Measurements from ENCODE around the gene CDHR1. TPM values are rescaled to one million over a fixed set of nuclear protein-coding genes. Genes with fewer than 3 reads are reported as not detected.
"Not testable (repeated sequence)": the region's sequence is repeated elsewhere in the genome, so short reads cannot be mapped to it uniquely, and the experiment has no call there.

Gene CDHR1
- total and polyA plus RNA-seq, 2 donors, result 0.52 to 1.3 TPM

DNA sequence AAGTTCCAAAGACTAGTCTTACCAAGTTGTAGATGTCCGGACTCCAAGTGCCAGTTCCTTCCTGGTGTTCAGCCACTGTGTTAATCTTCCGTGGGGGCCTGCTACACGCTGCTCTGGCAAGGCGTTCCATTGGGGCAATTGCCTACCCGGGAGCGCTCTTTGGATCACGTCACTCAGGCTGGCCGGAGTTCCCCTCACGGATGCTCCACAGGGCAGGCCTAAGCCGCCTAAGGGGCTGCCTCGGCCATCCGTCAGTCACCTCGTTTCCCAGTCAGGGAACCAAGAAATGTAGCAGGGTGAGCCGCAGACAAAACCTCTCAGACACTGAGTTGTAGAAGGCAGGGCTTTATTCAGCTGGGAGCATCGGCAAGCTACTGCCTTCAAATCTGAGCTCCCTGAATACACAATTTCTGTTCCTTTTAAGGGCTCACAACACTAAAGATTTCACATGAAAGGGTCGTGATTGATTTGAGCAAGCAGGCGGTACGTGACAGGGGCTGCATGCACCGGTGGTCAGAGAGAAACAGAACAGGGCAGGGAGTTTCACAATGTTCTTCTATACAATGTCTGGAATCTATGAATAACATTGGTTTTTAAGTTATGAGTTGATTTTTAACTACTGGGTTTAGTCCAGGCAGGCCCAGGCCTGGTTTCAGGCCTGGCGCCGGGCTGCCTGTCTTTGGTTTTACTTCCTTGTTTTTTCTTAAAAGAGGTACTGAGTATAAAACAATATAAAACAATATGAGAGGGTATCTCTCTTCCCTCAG is 22.5 kb upstream of the CDHR1 start:
- 96% methylated on average over 20 of the region's 21 CpGs for WGBS

DNA sequence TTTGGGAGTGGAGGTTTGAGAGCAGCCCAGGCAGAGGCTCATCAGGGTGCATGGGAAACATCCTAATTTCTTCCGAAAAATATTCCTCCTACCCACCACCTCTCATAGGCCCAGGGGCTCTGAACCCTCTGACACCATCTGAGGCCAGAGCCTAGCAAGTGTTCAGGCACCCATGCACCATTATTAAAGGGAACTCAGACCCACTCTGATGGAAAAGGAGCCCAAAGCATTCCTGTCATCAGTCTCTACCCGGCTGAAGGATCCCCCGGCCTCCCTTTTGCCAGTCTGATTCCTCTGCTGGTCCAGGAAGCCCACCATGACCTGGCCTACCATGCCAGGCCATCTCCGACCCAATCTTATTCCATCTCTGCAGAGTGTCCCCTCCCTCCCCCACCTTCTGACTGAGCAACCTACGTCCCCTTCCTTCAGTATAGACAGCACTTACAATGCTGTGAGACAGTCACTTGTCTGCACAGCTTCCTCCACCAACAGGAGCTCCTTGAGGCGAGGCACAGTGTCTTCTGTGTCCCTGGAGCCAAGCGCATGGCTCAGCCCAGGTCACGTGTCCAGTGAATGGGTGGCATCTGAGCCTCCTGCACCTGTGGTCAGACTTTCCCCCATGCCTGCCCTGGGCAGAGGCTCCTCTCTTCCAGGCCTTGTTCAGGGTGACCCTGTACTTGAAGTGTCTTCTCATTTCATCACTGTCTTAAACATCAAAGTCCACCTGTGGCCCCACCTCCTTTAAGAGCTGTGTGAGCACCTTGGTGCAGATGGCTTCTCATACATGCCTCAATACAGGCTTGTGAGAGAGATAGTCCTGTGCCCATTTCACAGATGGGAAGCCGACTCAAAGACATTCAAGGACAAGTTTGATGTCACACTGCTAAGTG is 21.6 kb upstream of the CDHR1 start:
- peak in 1 of 9 donors; percentile 41 for DNase-seq (ENCODE audit: low read depth in 6 of 9, low spot score in 9 of 9)
- H3K4me3 ChIP-seq (ENCODE audit: low read length in 2 of 2), result no peak overlapping the region
- no peaks in the 10 kb centered on the region for H3K9me3 ChIP-seq (ENCODE audit: control insufficient read depth in 2 of 2, insufficient read depth in 1 of 2, low read length in 1 of 2)
- H3K27me3 ChIP-seq (ENCODE audit: control insufficient read depth in 2 of 2, insufficient read depth in 1 of 2, low read length in 1 of 2), result no peaks in the 10 kb centered on the region
- H3K27ac ChIP-seq (ENCODE audit: low read depth in 1 of 2, low read length in 1 of 2), result peak overlapping the region in 1 of 2 donors; percentile 46
- peaks cover 0 to 2% of the 10 kb centered on the region in 2 donors for H3K36me3 ChIP-seq (ENCODE audit: control insufficient read depth in 2 of 2, insufficient read depth in 2 of 2, low read length in 1 of 2)
- 94% methylated on average over 9 of the region's 9 CpGs for WGBS
- peaks cover 5 to 18% of the 10 kb centered on the region in 2 donors for H3K4me1 ChIP-seq (ENCODE audit: control insufficient read depth in 2 of 2, insufficient read depth in 2 of 2, low read length in 2 of 2)

More for the DNA sequence above, 22.5 kb upstream of the CDHR1 start:
- not testable (repeated sequence) for H3K4me3 ChIP-seq (ENCODE audit: low read length in 2 of 2); DNase-seq (ENCODE audit: low read depth in 6 of 9, low spot score in 9 of 9); H3K36me3 ChIP-seq (ENCODE audit: control insufficient read depth in 2 of 2, insufficient read depth in 2 of 2, low read length in 1 of 2); H3K9me3 ChIP-seq (ENCODE audit: control insufficient read depth in 2 of 2, insufficient read depth in 1 of 2, low read length in 1 of 2); H3K27me3 ChIP-seq (ENCODE audit: control insufficient read depth in 2 of 2, insufficient read depth in 1 of 2, low read length in 1 of 2); H3K27ac ChIP-seq (ENCODE audit: low read depth in 1 of 2, low read length in 1 of 2); H3K4me1 ChIP-seq (ENCODE audit: control insufficient read depth in 2 of 2, insufficient read depth in 2 of 2, low read length in 2 of 2)

DNA sequence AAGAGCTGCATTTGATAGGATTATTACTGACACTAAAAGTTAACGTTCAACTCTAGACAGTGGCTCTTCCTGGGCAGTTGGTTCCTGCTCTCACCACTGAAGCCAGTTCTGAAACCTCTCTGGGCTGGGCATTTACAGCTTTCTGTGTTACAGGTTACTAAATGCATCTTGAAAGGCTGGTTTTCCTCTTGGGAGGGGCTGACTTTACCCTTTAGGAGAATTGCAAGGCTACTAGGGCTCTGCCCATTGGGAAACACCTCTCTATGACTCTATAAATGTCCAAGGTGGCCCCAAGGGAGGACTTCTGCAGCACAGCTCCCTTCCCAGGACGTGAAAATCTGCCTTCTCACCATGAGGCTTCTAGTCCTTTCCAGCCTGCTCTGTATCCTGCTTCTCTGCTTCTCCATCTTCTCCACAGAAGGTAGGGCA is 20.8 kb upstream of the CDHR1 start, which contains the start of gene GPR15LG:
Gene GPR15LG, plus strand, starts transcription at position 301 of the 429 bp plus-strand sequence. Its CDS starts 51 bp downstream, at position 352.
- peak within 1 kb of the TSS in 1 of 2 donors; percentile 46 for H3K27ac ChIP-seq (ENCODE audit: low read depth in 1 of 2, low read length in 1 of 2)
- peaks cover 5 to 20% of the 10 kb centered on the region in 2 donors for H3K4me1 ChIP-seq (ENCODE audit: control insufficient read depth in 2 of 2, insufficient read depth in 2 of 2, low read length in 2 of 2)
- no peak within 1 kb of the TSS for H3K4me3 ChIP-seq (ENCODE audit: low read length in 2 of 2)
- 96% methylated on average over 2 of the region's 2 CpGs for WGBS
- no peaks in the 10 kb centered on the region for H3K9me3 ChIP-seq (ENCODE audit: control insufficient read depth in 2 of 2, insufficient read depth in 1 of 2, low read length in 1 of 2)
- peaks cover 0 to 2% of the 10 kb centered on the region in 2 donors for H3K36me3 ChIP-seq (ENCODE audit: control insufficient read depth in 2 of 2, insufficient read depth in 2 of 2, low read length in 1 of 2)
- no peak for DNase-seq (ENCODE audit: low read depth in 6 of 9, low spot score in 9 of 9)
- H3K27me3 ChIP-seq (ENCODE audit: control insufficient read depth in 2 of 2, insufficient read depth in 1 of 2, low read length in 1 of 2), result no peaks in the 10 kb centered on the region

DNA sequence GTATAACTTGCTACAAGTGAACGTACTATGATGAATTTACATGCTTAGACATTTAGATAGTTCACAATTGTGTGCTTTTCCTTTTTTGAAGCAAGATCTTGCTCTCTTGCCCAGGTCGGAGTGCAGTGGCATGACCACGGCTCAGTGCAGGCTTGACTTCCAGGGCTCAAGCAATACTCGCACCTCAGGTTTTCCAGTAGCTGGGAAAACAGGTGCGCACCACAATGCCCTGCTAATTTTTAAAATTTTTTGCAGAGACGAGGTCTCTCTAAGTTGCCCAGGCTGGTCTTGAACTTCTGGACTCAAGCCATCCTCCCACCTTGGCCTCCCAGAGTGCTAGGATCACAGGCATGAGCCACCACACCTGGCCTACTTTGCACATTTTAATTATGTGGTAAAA is 18.9 kb upstream of the CDHR1 start:
- 98% methylated on average over 6 of the region's 6 CpGs for WGBS
- H3K4me3 ChIP-seq (ENCODE audit: low read length in 2 of 2), result no peak overlapping the region

DNA sequence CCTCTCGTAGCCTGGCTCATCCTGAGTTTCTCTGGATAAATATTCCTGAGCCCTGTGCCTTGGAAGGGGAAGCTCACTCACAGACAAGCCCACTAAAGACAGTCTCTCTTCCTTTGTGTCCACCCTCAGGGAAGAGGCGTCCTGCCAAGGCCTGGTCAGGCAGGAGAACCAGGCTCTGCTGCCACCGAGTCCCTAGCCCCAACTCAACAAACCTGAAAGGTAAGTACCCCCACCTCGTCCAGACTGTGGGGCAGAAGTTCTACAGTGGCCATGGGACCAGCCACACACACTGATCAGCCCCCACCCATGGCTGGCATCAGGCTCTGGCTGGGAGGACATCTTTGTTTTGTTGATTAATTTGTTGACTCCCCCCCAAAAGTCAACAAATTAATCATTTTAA is 18.0 kb upstream of the CDHR1 start:
- Histone ChIP-seq H3K4me3 (ENCODE audit: low read length in 2 of 2) (no peak overlapping the region), H3K27me3 (ENCODE audit: control insufficient read depth in 2 of 2, insufficient read depth in 1 of 2, low read length in 1 of 2) (no peaks in the 10 kb centered on the region), H3K27ac (ENCODE audit: low read depth in 1 of 2, low read length in 1 of 2) (peak overlapping the region in 1 of 2 donors; percentile 26), H3K9me3 (ENCODE audit: control insufficient read depth in 2 of 2, insufficient read depth in 1 of 2, low read length in 1 of 2) (peaks cover 0 to 3% of the 10 kb centered on the region in 2 donors), H3K4me1 (ENCODE audit: control insufficient read depth in 2 of 2, insufficient read depth in 2 of 2, low read length in 2 of 2) (peaks cover 5 to 27% of the 10 kb centered on the region in 2 donors), H3K36me3 (ENCODE audit: control insufficient read depth in 2 of 2, insufficient read depth in 2 of 2, low read length in 1 of 2) (peaks cover 0 to 2% of the 10 kb centered on the region in 2 donors)
- DNase-seq (ENCODE audit: low read depth in 6 of 9, low spot score in 9 of 9), result no peak
- 96% methylated on average over 4 of the region's 4 CpGs for WGBS

More for the DNA sequence above, 18.9 kb upstream of the CDHR1 start:
- Histone ChIP-seq H3K4me1 (ENCODE audit: control insufficient read depth in 2 of 2, insufficient read depth in 2 of 2, low read length in 2 of 2) (peaks cover 5 to 27% of the 10 kb centered on the region in 2 donors), H3K9me3 (ENCODE audit: control insufficient read depth in 2 of 2, insufficient read depth in 1 of 2, low read length in 1 of 2) (no peaks in the 10 kb centered on the region), H3K27ac (ENCODE audit: low read depth in 1 of 2, low read length in 1 of 2) (no peak overlapping the region), H3K36me3 (ENCODE audit: control insufficient read depth in 2 of 2, insufficient read depth in 2 of 2, low read length in 1 of 2) (peaks cover 0 to 2% of the 10 kb centered on the region in 2 donors), H3K27me3 (ENCODE audit: control insufficient read depth in 2 of 2, insufficient read depth in 1 of 2, low read length in 1 of 2) (no peaks in the 10 kb centered on the region)
- DNase-seq (ENCODE audit: low read depth in 6 of 9, low spot score in 9 of 9), result no peak

DNA sequence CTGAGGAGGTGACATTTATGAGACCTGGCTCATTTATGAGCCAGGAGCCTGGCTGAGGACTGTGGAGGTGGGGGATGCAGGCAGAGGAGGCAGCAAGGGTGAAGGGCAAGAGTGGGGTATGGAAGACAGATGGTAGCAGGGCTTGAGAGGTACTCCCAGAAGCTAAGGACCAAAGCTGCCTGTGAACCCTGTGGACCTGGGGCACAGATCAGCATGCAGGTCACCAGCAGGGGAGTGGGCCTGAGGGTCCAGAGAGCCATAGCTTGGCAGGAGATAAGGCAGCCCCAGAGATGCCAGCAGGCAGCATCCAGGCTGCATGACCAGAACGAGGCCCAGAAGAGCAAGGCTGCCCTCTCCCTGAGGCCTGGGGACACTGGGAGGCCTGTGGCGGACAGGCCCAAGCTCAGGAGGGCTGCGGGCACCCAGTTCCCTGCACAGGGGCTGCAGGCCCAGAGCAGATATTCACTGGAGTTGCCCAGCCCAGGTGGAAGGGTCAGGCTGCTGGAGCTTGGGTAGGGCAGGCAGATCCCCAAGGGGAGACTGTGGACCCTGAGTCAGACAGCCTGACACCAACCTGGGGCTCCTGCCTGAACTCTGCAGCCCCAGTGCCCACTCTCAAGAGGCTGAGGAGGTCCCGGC is 17.4 kb upstream of the CDHR1 start:
- Histone ChIP-seq H3K36me3 (ENCODE audit: control insufficient read depth in 2 of 2, insufficient read depth in 2 of 2, low read length in 1 of 2) (peaks cover 0 to 2% of the 10 kb centered on the region in 2 donors), H3K27ac (ENCODE audit: low read depth in 1 of 2, low read length in 1 of 2) (peak overlapping the region; percentile 88 to 93), H3K4me1 (ENCODE audit: control insufficient read depth in 2 of 2, insufficient read depth in 2 of 2, low read length in 2 of 2) (peaks cover 5 to 27% of the 10 kb centered on the region in 2 donors), H3K4me3 (ENCODE audit: low read length in 2 of 2) (no peak overlapping the region), H3K9me3 (ENCODE audit: control insufficient read depth in 2 of 2, insufficient read depth in 1 of 2, low read length in 1 of 2) (peaks cover 0 to 5% of the 10 kb centered on the region in 2 donors), H3K27me3 (ENCODE audit: control insufficient read depth in 2 of 2, insufficient read depth in 1 of 2, low read length in 1 of 2) (no peaks in the 10 kb centered on the region)
- 94% methylated on average over 4 of the region's 4 CpGs for WGBS
- no peak for DNase-seq (ENCODE audit: low read depth in 6 of 9, low spot score in 9 of 9)

DNA sequence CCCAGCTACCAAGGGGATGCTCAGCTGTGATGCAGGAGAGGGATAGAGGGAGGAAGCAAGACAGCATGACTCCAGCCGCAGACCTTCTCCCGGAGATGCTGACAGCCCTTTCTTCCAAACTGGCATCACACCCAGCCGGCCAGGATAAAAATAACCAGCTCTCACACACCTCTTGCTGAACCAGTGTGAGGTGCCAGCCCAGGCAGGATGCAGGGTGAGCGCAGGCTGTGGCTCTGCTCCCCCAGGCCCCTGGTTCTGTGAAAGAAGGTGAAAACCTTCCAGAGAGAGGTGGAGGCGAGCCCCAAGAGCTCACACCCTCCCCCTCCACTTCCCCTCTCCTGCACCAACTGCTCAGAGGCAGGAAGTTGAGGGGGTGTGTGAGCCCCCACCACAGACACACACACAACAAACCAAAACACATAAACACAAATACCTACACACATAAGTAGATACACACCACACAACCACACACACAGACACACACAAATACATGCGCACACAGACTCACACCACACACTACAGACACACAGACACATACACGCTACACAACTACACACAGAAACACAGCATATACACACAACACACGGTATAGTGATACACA is 16.7 kb upstream of the CDHR1 start:
- Histone ChIP-seq H3K36me3 (ENCODE audit: control insufficient read depth in 2 of 2, insufficient read depth in 2 of 2, low read length in 1 of 2) (peaks cover 0 to 2% of the 10 kb centered on the region in 2 donors), H3K27me3 (ENCODE audit: control insufficient read depth in 2 of 2, insufficient read depth in 1 of 2, low read length in 1 of 2) (no peaks in the 10 kb centered on the region), H3K4me3 (ENCODE audit: low read length in 2 of 2) (no peak overlapping the region), H3K4me1 (ENCODE audit: control insufficient read depth in 2 of 2, insufficient read depth in 2 of 2, low read length in 2 of 2) (peaks cover 5 to 24% of the 10 kb centered on the region in 2 donors), H3K27ac (ENCODE audit: low read depth in 1 of 2, low read length in 1 of 2) (peak overlapping the region; percentile 88 to 93), H3K9me3 (ENCODE audit: control insufficient read depth in 2 of 2, insufficient read depth in 1 of 2, low read length in 1 of 2) (peaks cover 0 to 5% of the 10 kb centered on the region in 2 donors)
- DNase-seq (ENCODE audit: low read depth in 6 of 9, low spot score in 9 of 9), result peak in 7 of 9 donors; percentile 41 to 85 (median 66)
- WGBS, result 41% methylated on average over 8 of the region's 8 CpGs

DNA sequence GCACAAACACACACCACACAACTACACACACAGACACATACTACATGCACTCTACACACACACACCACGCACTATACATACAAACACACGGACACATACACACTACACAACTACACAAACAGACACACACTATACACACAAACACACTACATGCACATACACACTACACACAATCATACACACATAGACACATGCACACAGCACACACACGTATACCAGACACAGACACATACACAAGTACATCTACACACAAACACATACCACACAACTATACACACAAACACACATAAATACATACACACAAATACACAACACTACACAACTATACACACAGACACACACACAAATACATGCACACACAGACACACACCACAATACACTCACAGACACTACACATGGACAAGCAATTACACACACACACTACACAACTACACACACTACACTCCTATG is 16.2 kb upstream of the CDHR1 start:
- no peak overlapping the region for H3K4me3 ChIP-seq (ENCODE audit: low read length in 2 of 2)
- no peaks in the 10 kb centered on the region for H3K36me3 ChIP-seq (ENCODE audit: control insufficient read depth in 2 of 2, insufficient read depth in 2 of 2, low read length in 1 of 2)
- peak overlapping the region; percentile 85 to 88 for H3K27ac ChIP-seq (ENCODE audit: low read depth in 1 of 2, low read length in 1 of 2)
- WGBS, result 98% methylated on average over 3 of the region's 3 CpGs
- no peak for DNase-seq (ENCODE audit: low read depth in 6 of 9, low spot score in 9 of 9)
- peaks cover 0 to 5% of the 10 kb centered on the region in 2 donors for H3K9me3 ChIP-seq (ENCODE audit: control insufficient read depth in 2 of 2, insufficient read depth in 1 of 2, low read length in 1 of 2)
- peaks cover 5 to 24% of the 10 kb centered on the region in 2 donors for H3K4me1 ChIP-seq (ENCODE audit: control insufficient read depth in 2 of 2, insufficient read depth in 2 of 2, low read length in 2 of 2)
- no peaks in the 10 kb centered on the region for H3K27me3 ChIP-seq (ENCODE audit: control insufficient read depth in 2 of 2, insufficient read depth in 1 of 2, low read length in 1 of 2)
